Measurements from ENCODE around the gene DDX59.

DDX59 gene

GRCh38 chr1:200669314-200670241 lies at the start of gene DDX59:
DDX59 (minus strand) TSS chr1:200669907; CDS start chr1:200666740, 3,167 bp downstream.
- DNase-seq = peak; percentile 94

GRCh38 chr1:200714504-200715187 lies 44.9 kb upstream of the DDX59 start:
- no peak for DNase-seq

- no peak for DNase-seq
Measured at GRCh38 chr1:200710166-200710565, 40.5 kb upstream of the DDX59 start.

GRCh38 chr1:200708769-200709168 lies 39.1 kb upstream of the DDX59 start:
- DNase-seq = no peak

- no peak for DNase-seq
Measured at GRCh38 chr1:200708161-200708560, 38.5 kb upstream of the DDX59 start.

- no peak for DNase-seq
Measured at GRCh38 chr1:200707116-200707515, 37.4 kb upstream of the DDX59 start.

- no peak for DNase-seq
Measured at GRCh38 chr1:200706111-200706814, 36.6 kb upstream of the DDX59 start.

- DNase-seq = no peak
Measured at GRCh38 chr1:200704986-200705500, 35.3 kb upstream of the DDX59 start.

- DNase-seq = no peak
Measured at GRCh38 chr1:200699871-200700270, 30.2 kb upstream of the DDX59 start.

- DNase-seq = no peak
Measured at GRCh38 chr1:200694738-200695137, 25.0 kb upstream of the DDX59 start.

GRCh38 chr1:200693327-200693726 lies 23.6 kb upstream of the DDX59 start:
- DNase-seq = no peak

GRCh38 chr1:200692316-200692715 lies 22.6 kb upstream of the DDX59 start:
- no peak for DNase-seq

- DNase-seq = no peak
Measured at GRCh38 chr1:200686620-200687019, 16.9 kb upstream of the DDX59 start.

- DNase-seq = no peak
Measured at GRCh38 chr1:200684015-200684414, 14.3 kb upstream of the DDX59 start.

GRCh38 chr1:200683298-200683697 lies 13.6 kb upstream of the DDX59 start:
- DNase-seq = no peak

- no peak for DNase-seq
Measured at GRCh38 chr1:200681231-200681630, 11.5 kb upstream of the DDX59 start.

GRCh38 chr1:200676829-200677228 lies 7.1 kb upstream of the DDX59 start:
- no peak for DNase-seq

- no peak for DNase-seq
Measured at GRCh38 chr1:200675588-200675852, 5.8 kb upstream of the DDX59 start.

- DNase-seq = no peak
Measured at GRCh38 chr1:200674838-200675587, 5.3 kb upstream of the DDX59 start.

GRCh38 chr1:200673952-200674823 lies 4.5 kb upstream of the DDX59 start:
- DNase-seq = no peak

- DNase-seq = no peak
Measured at GRCh38 chr1:200671235-200671786, 1.6 kb upstream of the DDX59 start.
